Uterus (tissue), 4 donors: Measurements from ENCODE around the gene APPBP2. TPM values are rescaled to one million over a fixed set of nuclear protein-coding genes. Genes with fewer than 3 reads are reported as not detected.
"Not testable (repeated sequence)": the region's sequence is repeated elsewhere in the genome, so short reads cannot be mapped to it uniquely, and the experiment has no call there.

ENCODE experiments used
- DNase-seq, 2 donors: peaks; one replicate each; pipeline ENCODE4 v3.0.0-alpha.2; 2019 to 2020
- H3K27ac ChIP-seq, 2 donors: fragments of 200-600 bp; sonication (generic); 1 replicate in 1 of 2; 2 replicates in 1 of 2; pipeline ENCODE4 v1.5.1; 2016 to 2018
- H3K27me3 ChIP-seq, 2 donors: fragments of 200-600 bp; sonication (generic); one replicate each; pipeline ENCODE4 v1.5.1; 2018 to 2019; ENCODE audit warnings: control low read depth in 1 of 2
- H3K36me3 ChIP-seq, 2 donors: fragments of 200-600 bp; sonication (generic); one replicate each; pipeline ENCODE4 v1.5.1; 2019; ENCODE audit warnings: control low read depth in 1 of 2
- H3K4me1 ChIP-seq, 2 donors: fragments of 200-600 bp; sonication (generic); one replicate each; pipeline ENCODE4 v1.5.1; 2018 to 2019; ENCODE audit warnings: control low read depth in 1 of 2
- H3K4me3 ChIP-seq, 2 donors: fragments of 200-600 bp; sonication (generic); 1 replicate in 1 of 2; 2 replicates in 1 of 2; pipeline ENCODE4 v1.5.1; 2018 to 2019; ENCODE audit warnings: mild to moderate bottlenecking in 1 of 2
- H3K9me3 ChIP-seq, 2 donors: fragments of 200-600 bp; sonication (generic); one replicate each; pipeline ENCODE4 v1.5.1; 2019; ENCODE audit warnings: control low read depth in 1 of 2
- POLR2A ChIP-seq, 2 donors: fragments of 450-650 bp; IDR thresholded peaks; one replicate each; pipeline ENCODE4 v1.6.1; 2016; ENCODE audit warnings: antibody characterized with exemption in 2 of 2, mild to moderate bottlenecking in 1 of 2, moderate library complexity in 1 of 2
- intact Hi-C: fragments of 100-400 bp; cut with DNase I; formaldehyde crosslinking; loops from one replicate; pipeline ENCODE4 v1.15.1; 2023; ENCODE audit warnings: low total_unique reads
- total RNA-seq, 4 donors: library from RNA; depleted of rRNA in 3 of 4; stranded (reverse); fragments of >200 nt in 3 of 4; gene quantifications; one replicate each; pipeline versions ENCODE4 v1.1.0 to v1.2.4, GENCODE V29; 2014 to 2023
- TF ChIP-seq, protein P1 (sequence below), 4 experiments: fragments of 200-600 bp in 2 of 4; fragments of 450-650 bp in 2 of 4; sonication (generic) in 2 of 4; IDR thresholded peaks; one replicate each; pipeline ENCODE4 v1.5.1; 2016 to 2019; ENCODE audit warnings: antibody characterized with exemption in 4 of 4, mild to moderate bottlenecking in 2 of 4, moderate library complexity in 1 of 4
- donor health status: DM: yes; HTN: yes; CAD: no.

Gene APPBP2
- total RNA-seq, 4 donors from 2014 or later = 13.8 to 103 (median 36.2) TPM

DNA sequence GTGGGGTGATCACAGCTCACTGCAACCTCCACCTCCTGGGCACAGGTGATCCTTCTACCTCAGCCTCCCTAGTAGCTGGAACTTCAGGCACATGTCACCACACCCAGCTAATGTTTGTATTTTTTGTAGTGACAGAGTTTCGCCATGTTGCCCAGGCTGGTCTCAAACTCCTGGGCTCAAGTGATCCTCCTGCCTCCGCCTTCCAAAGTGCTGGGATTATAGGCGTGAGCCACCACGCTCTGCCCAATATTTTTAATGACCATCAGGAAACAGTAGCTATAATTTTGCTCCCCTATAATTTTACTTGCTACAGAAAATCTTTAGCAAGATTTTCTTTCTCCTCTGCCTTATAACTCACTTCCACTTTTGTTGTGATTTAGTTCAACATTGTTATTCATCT lies 29.7 kb upstream of the APPBP2 start:
- Histone ChIP-seq H3K9me3 (no peaks in the 10 kb centered on the region), H3K36me3 (no peaks in the 10 kb centered on the region), H3K27me3 (no peaks in the 10 kb centered on the region), H3K4me1 (no peaks in the 10 kb centered on the region), H3K27ac (no peak overlapping the region), H3K4me3 (no peak overlapping the region)
- intact Hi-C loops = no loop called here
- no peak for DNase-seq
- TF ChIP-seq, protein P1, sequence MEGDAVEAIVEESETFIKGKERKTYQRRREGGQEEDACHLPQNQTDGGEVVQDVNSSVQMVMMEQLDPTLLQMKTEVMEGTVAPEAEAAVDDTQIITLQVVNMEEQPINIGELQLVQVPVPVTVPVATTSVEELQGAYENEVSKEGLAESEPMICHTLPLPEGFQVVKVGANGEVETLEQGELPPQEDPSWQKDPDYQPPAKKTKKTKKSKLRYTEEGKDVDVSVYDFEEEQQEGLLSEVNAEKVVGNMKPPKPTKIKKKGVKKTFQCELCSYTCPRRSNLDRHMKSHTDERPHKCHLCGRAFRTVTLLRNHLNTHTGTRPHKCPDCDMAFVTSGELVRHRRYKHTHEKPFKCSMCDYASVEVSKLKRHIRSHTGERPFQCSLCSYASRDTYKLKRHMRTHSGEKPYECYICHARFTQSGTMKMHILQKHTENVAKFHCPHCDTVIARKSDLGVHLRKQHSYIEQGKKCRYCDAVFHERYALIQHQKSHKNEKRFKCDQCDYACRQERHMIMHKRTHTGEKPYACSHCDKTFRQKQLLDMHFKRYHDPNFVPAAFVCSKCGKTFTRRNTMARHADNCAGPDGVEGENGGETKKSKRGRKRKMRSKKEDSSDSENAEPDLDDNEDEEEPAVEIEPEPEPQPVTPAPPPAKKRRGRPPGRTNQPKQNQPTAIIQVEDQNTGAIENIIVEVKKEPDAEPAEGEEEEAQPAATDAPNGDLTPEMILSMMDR (IDR thresholded peaks at IDR 0.05) = no peak
- TF ChIP-seq POLR2A (IDR thresholded peaks at IDR 0.05) = no peak

- no peaks in the 10 kb centered on the region for H3K9me3 ChIP-seq
- H3K27me3 ChIP-seq = no peaks in the 10 kb centered on the region
- H3K36me3 ChIP-seq = no peaks in the 10 kb centered on the region
- H3K27ac ChIP-seq = no peak overlapping the region
- H3K4me3 ChIP-seq = no peak overlapping the region
- no peak for DNase-seq
- no peaks in the 10 kb centered on the region for H3K4me1 ChIP-seq
- TF ChIP-seq, protein P1 (IDR thresholded peaks at IDR 0.05) = no peak
- no peak for TF ChIP-seq POLR2A (IDR thresholded peaks at IDR 0.05)
- intact Hi-C loops = no loop called here
Measured at GRCh38 chr17:60554377-60554788, 28.3 kb upstream of the APPBP2 start.

GRCh38 chr17:60552255-60552654 lies 26.2 kb upstream of the APPBP2 start:
- H3K27ac ChIP-seq, H3K4me1 ChIP-seq, H3K36me3 ChIP-seq, H3K27me3 ChIP-seq, H3K9me3 ChIP-seq, DNase-seq, intact Hi-C loops, H3K4me3 ChIP-seq: not testable (repeated sequence)

- Histone ChIP-seq H3K27me3 (no peaks in the 10 kb centered on the region), H3K9me3 (no peaks in the 10 kb centered on the region), H3K36me3 (no peaks in the 10 kb centered on the region), H3K4me3 (no peak overlapping the region), H3K27ac (no peak overlapping the region), H3K4me1 (no peaks in the 10 kb centered on the region)
- TF ChIP-seq POLR2A (IDR thresholded peaks at IDR 0.05) = no peak
- TF ChIP-seq, protein P1 (IDR thresholded peaks at IDR 0.05) = no peak
- intact Hi-C loops = no loop called here
- no peak for DNase-seq
Measured at GRCh38 chr17:60548990-60549389, 22.9 kb upstream of the APPBP2 start.

GRCh38 chr17:60545465-60546191 lies 19.6 kb upstream of the APPBP2 start:
- H3K4me3 ChIP-seq = no peak overlapping the region
- H3K27me3 ChIP-seq = no peaks in the 10 kb centered on the region
- no peak for DNase-seq
- no peaks in the 10 kb centered on the region for H3K36me3 ChIP-seq
- TF ChIP-seq POLR2A (IDR thresholded peaks at IDR 0.05) = no peak
- TF ChIP-seq, protein P1 (IDR thresholded peaks at IDR 0.05) = no peak
- intact Hi-C loops = no loop called here
- H3K27ac ChIP-seq = no peak overlapping the region
- no peaks in the 10 kb centered on the region for H3K9me3 ChIP-seq
- no peaks in the 10 kb centered on the region for H3K4me1 ChIP-seq
